ENCODE results near the gene XRN1. TPM values are rescaled to one million over a fixed set of nuclear protein-coding genes. Genes with fewer than 3 reads are reported as not detected.

XRN1 gene
- 2.9 to 6.3 TPM (median 4.2 TPM) in 5 replicates for total RNA-seq (2022; extraction: Qiagen RNA extraction)

GRCh38 chr3:142447852-142448823 is at the start of gene XRN1:
TSS of gene XRN1 (minus strand) at chr3:142448037. CDS start at chr3:142447944, 93 bp downstream.

Other genes with a start within 250 kb of the XRN1 start
- 3.9 to 9.4 TPM (median 6.1 TPM) in 5 replicates for gene GK5, start 222.5 kb downstream of the XRN1 start, total RNA-seq (2022; extraction: Qiagen RNA extraction)
- 11.0 to 14.7 TPM (median 11.9 TPM) in 5 replicates for gene ATR, start 130.7 kb upstream of the XRN1 start, total RNA-seq (2022; extraction: Qiagen RNA extraction)
- 8.8 to 11.7 TPM (median 10.3 TPM) in 5 replicates for gene PLS1, start 148.4 kb upstream of the XRN1 start, total RNA-seq (2022; extraction: Qiagen RNA extraction)